IMR-90 (cell line): ENCODE data around the gene GPR142. TPM values are rescaled to one million over a fixed set of nuclear protein-coding genes. Genes with fewer than 3 reads are reported as not detected.

Experiments
- ATAC-seq: fragments of 200-7000 bp; cut with Tn5 transposase; 2 replicates; pipeline ENCODE4 v1.9.1; 2020; ENCODE audit warnings: low read depth, mild to moderate bottlenecking, moderate library complexity
- BruUV-seq: library from RNA; stranded (reverse); fragments of 400-500 nt; replicated peaks from 2 replicates; lab custom pipeline; 2021; lab: Mats Ljungman, UMichigan
- CTCF ChIA-PET: fragments of 300-600 bp; formaldehyde crosslinking; extraction: SDS; loops from one replicate; lab custom pipeline; 2021; ENCODE audit warnings: antibody characterized with exemption; lab: Yijun Ruan, JAX
- POLR2A ChIA-PET: fragments of 300-600 bp; sonication (Branson Sonifier 250); formaldehyde crosslinking; loops from one replicate; lab custom pipeline; 2022; ENCODE audit warnings: antibody characterized with exemption; ENCODE audit not compliant: unreplicated experiment; lab: Charles Lee
- DNase-seq: peaks from one replicate; pipeline ENCODE4 v3.0.0; 2013
- H2AFZ ChIP-seq: replicated peaks from 2 replicates; pipeline ENCODE3; 2013; ENCODE audit warnings: low read length, mild to moderate bottlenecking; ENCODE audit not compliant: poor library complexity
- H2AK5ac ChIP-seq: 2 replicates; pipeline ENCODE4 v1.6.1; 2013; ENCODE audit warnings: low read depth, low read length, inconsistent platforms
- H2AK9ac ChIP-seq: replicated peaks from 2 replicates; pipeline ENCODE3; 2013; ENCODE audit warnings: mild to moderate bottlenecking, low read depth, low read length, moderate library complexity; ENCODE audit not compliant: poor library complexity
- H2BK120ac ChIP-seq: 2 replicates; pipeline ENCODE4 v1.6.1; 2013; ENCODE audit warnings: low read depth, low read length, inconsistent platforms
- H2BK15ac ChIP-seq: 3 replicates; pipeline ENCODE4 v1.6.1; 2013; ENCODE audit warnings: low read depth, low read length, inconsistent platforms
- H2BK20ac ChIP-seq: 2 replicates; pipeline ENCODE4 v1.6.1; 2013; ENCODE audit warnings: low read depth, mild to moderate bottlenecking, inconsistent platforms, low read length, moderate library complexity
- H2BK5ac ChIP-seq: 2 replicates; pipeline ENCODE4 v1.6.1; 2013; ENCODE audit warnings: mild to moderate bottlenecking, low read depth, low read length, inconsistent platforms; ENCODE audit not compliant: poor library complexity, severe bottlenecking
- H3K14ac ChIP-seq: replicated peaks from 2 replicates; pipeline ENCODE4 v1.6.1; 2013; ENCODE audit warnings: low read depth, low read length, inconsistent platforms
- H3K18ac ChIP-seq: 2 replicates; pipeline ENCODE4 v1.6.1; 2013; ENCODE audit warnings: low read depth, low read length, control low read depth
- H3K23ac ChIP-seq: 2 replicates; pipeline ENCODE4 v1.6.1; 2013; ENCODE audit warnings: low read depth, low read length, inconsistent platforms
- H3K27ac ChIP-seq: 2 replicates; pipeline ENCODE4 v1.5.1; 2013; ENCODE audit warnings: mild to moderate bottlenecking, control low read depth, low read length; ENCODE audit not compliant: insufficient read depth
- H3K27me3 ChIP-seq: 2 replicates; pipeline ENCODE4 v1.6.1; 2013; ENCODE audit warnings: low read length; ENCODE audit not compliant: control insufficient read depth, insufficient read depth
- H3K36me3 ChIP-seq: 2 replicates; pipeline ENCODE4 v1.6.1; 2013; ENCODE audit warnings: low read length, mixed read lengths; ENCODE audit not compliant: control insufficient read depth, insufficient read depth
- H3K4ac ChIP-seq: 2 replicates; pipeline ENCODE4 v1.6.1; 2013; ENCODE audit warnings: low read depth, low read length, inconsistent platforms
- H3K4me1 ChIP-seq: 2 replicates; pipeline ENCODE4 v1.6.1; 2013; ENCODE audit warnings: low read length, mixed read lengths; ENCODE audit not compliant: control insufficient read depth, insufficient read depth
- H3K4me2 ChIP-seq: 2 replicates; pipeline ENCODE4 v1.6.1; 2013; ENCODE audit warnings: low read depth, mild to moderate bottlenecking, control low read depth, low read length, moderate library complexity
- H3K4me3 ChIP-seq: 2 replicates; pipeline ENCODE4 v1.5.1; 2013; ENCODE audit warnings: low read depth, mild to moderate bottlenecking, control low read depth, low read length, moderate library complexity; ENCODE audit not compliant: insufficient read depth
- H3K56ac ChIP-seq: 2 replicates; pipeline ENCODE4 v1.6.1; 2013; ENCODE audit warnings: low read length, inconsistent platforms; ENCODE audit not compliant: insufficient read depth; ENCODE audit errors: extremely low read depth
- H3K79me1 ChIP-seq, 2 experiments: 2 replicates each; pipeline ENCODE4 v1.6.1; 2013; ENCODE audit warnings: low read length in 2 of 2, inconsistent platforms in 1 of 2, low read depth in 1 of 2
- H3K9ac ChIP-seq: 2 replicates; pipeline ENCODE4 v1.6.1; 2013; ENCODE audit warnings: low read depth, low read length, control low read depth
- H3K9me1 ChIP-seq: 2 replicates; pipeline ENCODE4 v1.6.1; 2013; ENCODE audit warnings: low read length, inconsistent platforms; ENCODE audit not compliant: insufficient read depth
- H3K9me3 ChIP-seq: 2 replicates; pipeline ENCODE4 v1.6.1; 2013; ENCODE audit warnings: low read length; ENCODE audit not compliant: control insufficient read depth, insufficient read depth
- H4K20me1 ChIP-seq: 2 replicates; pipeline ENCODE4 v1.6.1; 2013; ENCODE audit warnings: low read length, inconsistent platforms; ENCODE audit not compliant: insufficient read depth
- H4K5ac ChIP-seq: 2 replicates; pipeline ENCODE4 v1.6.1; 2013; ENCODE audit warnings: mild to moderate bottlenecking, low read depth, low read length, control low read depth
- H4K8ac ChIP-seq, 2 experiments: 2 replicates each; pipeline ENCODE4 v1.6.1; 2013; ENCODE audit warnings: low read depth in 2 of 2, low read length in 2 of 2, control low read depth in 1 of 2, inconsistent platforms in 1 of 2
- H4K91ac ChIP-seq: 2 replicates; pipeline ENCODE4 v1.6.1; 2013; ENCODE audit warnings: low read depth, low read length, inconsistent platforms; ENCODE audit not compliant: insufficient read depth
- BHLHE40 ChIP-seq: fragments of 150-350 bp; IDR thresholded peaks from 2 replicates; pipeline ENCODE4 v1.6.1; 2016; ENCODE audit warnings: mild to moderate bottlenecking, low read depth, low read length
- CEBPB ChIP-seq: IDR thresholded peaks from 2 replicates; pipeline ENCODE4 v1.6.1; 2012; ENCODE audit warnings: low read depth, low read length, improper control_type of control experiment
- CHD1 ChIP-seq: IDR thresholded peaks from 2 replicates; pipeline ENCODE4 v1.6.1; 2012; ENCODE audit warnings: low read depth, low read length, improper control_type of control experiment
- FOS ChIP-seq: fragments of 150-350 bp; IDR thresholded peaks from 2 replicates; pipeline ENCODE4 v1.6.1; 2016; ENCODE audit warnings: low read depth, low read length
- MAFK ChIP-seq: IDR thresholded peaks from 2 replicates; pipeline ENCODE4 v1.6.1; 2012; ENCODE audit warnings: low read depth, low read length, improper control_type of control experiment
- MAZ ChIP-seq: IDR thresholded peaks from 2 replicates; pipeline ENCODE4 v1.6.1; 2012; ENCODE audit warnings: low read depth, mild to moderate bottlenecking, low read length, improper control_type of control experiment, moderate library complexity, borderline replicate concordance
- MXI1 ChIP-seq: IDR thresholded peaks from 2 replicates; pipeline ENCODE4 v1.6.1; 2012; ENCODE audit warnings: low read depth, mild to moderate bottlenecking, low read length, moderate library complexity, borderline replicate concordance
- NFE2L2 ChIP-seq: fragments of 150-350 bp; IDR thresholded peaks from 2 replicates; pipeline ENCODE4 v1.6.1; 2016; ENCODE audit warnings: low read depth, mild to moderate bottlenecking, low read length
- POLR2A ChIP-seq: IDR thresholded peaks from 2 replicates; pipeline ENCODE4 v1.6.1; 2012; ENCODE audit warnings: mild to moderate bottlenecking, low read depth, low read length
- RAD21 ChIP-seq: IDR thresholded peaks from 2 replicates; pipeline ENCODE4 v1.6.1; 2012; ENCODE audit warnings: low read length, improper control_type of control experiment
- RCOR1 ChIP-seq: IDR thresholded peaks from 2 replicates; pipeline ENCODE4 v1.6.1; 2012; ENCODE audit warnings: mild to moderate bottlenecking, low read length, improper control_type of control experiment; ENCODE audit not compliant: insufficient replicate concordance
- RFX5 ChIP-seq: IDR thresholded peaks from 2 replicates; pipeline ENCODE4 v1.8.0; 2012; ENCODE audit warnings: low read depth, mild to moderate bottlenecking, low read length, moderate library complexity
- SMC3 ChIP-seq: fragments of 150-350 bp; IDR thresholded peaks from 2 replicates; pipeline ENCODE4 v1.6.1; 2016; ENCODE audit warnings: low read depth, mild to moderate bottlenecking, antibody characterized with exemption, low read length, moderate library complexity
- WGBS, 2 experiments: methylation state at CpG; one replicate each; pipeline versions ENCODE4 v1.1.5 to v1.1.7; 2013; ENCODE audit warnings: missing lambda C conversion rate in 2 of 2; ENCODE audit not compliant: insufficient read length in 1 of 2; ENCODE audit errors: extremely low coverage in 2 of 2; 5-methylcytosine and 5-hydroxymethylcytosine counted together
- dilution Hi-C: fragments of 300-500 bp; cut with HindIII; formaldehyde crosslinking; loops from one replicate; pipeline ENCODE4 v1.14.3; 2018; ENCODE audit warnings: low sequenced_read_pairs; ENCODE audit not compliant: unreplicated experiment
- in situ Hi-C: fragments of 300-500 bp; cut with MboI; formaldehyde crosslinking; loops from 3 replicates; pipeline ENCODE4 v1.14.3; 2019; ENCODE audit warnings: low sequenced_read_pairs, inconsistent platforms, mixed read lengths
- intact Hi-C: fragments of 100-400 bp; cut with micrococcal nuclease; formaldehyde crosslinking; loops from 2 replicates; pipeline ENCODE4 v1.10.0; 2022
- polyA plus RNA-seq, 3 experiments: library from polyadenylated mRNA; depleted of rRNA; stranded (reverse); fragments of >200 nt; gene quantifications; 2 replicates each; pipeline ENCODE4 v1.2.3, GENCODE V29; 2012; ENCODE audit warnings: low replicate concordance in 1 of 3
- total RNA-seq: library from RNA; depleted of rRNA; stranded (reverse); fragments of >200 nt; gene quantifications from 2 replicates; pipeline ENCODE4 v1.2.3, GENCODE V29; 2012
- TF ChIP-seq, protein P1 (sequence below): fragments of 150-350 bp; IDR thresholded peaks from 2 replicates; pipeline ENCODE4 v1.6.1; 2016; ENCODE audit warnings: low read depth, mild to moderate bottlenecking, low read length, moderate library complexity, borderline replicate concordance
- TF ChIP-seq, protein P2 (sequence below): fragments of 150-350 bp; IDR thresholded peaks from 2 replicates; pipeline ENCODE4 v1.6.1; 2017; ENCODE audit warnings: mild to moderate bottlenecking, antibody characterized with exemption, low read length, low read depth
- TF ChIP-seq, protein P3 (sequence below): conservative IDR thresholded peaks from 2 replicates; pipeline ENCODE4 v1.5.1; 2012; ENCODE audit warnings: mild to moderate bottlenecking, low read depth, low read length, improper control_type of control experiment

The GPR142 gene
- total and polyA plus RNA-seq, 2 of the 4 experiments (the other 2 are of a cell fraction): not detected

DNA sequence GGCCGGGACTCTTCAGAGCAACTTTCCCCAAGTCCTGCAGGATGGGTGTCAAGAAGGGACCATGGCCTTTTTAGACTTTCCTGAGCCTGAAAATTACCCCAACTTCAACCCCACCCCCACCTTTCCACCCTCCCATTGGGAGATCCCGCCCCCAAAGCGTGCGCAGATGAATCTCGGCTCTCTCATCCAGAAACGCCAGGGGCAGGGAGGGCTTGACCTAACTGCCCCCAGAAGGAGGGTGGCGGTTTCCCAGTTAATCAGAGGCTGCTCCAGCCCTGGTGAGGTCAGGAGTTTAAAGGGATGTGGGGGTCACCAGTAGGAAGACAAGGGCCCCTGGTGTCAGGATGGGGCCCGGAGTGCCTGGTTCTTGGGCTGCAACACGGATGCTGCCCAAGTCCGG is 40.8 kb upstream of the GPR142 start:
- CTCF ChIA-PET: no interaction called here
- DNase-seq (no peak), ATAC-seq (no peak)
- 0% methylated on average over 1 of the region's 10 CpGs; no CpG with 5 or more reads in 1 of the 2 experiments for WGBS, 2 experiments
- no TSS peak for BruUV-seq
- Histone ChIP-seq H3K9ac (no peak overlapping the region), H2AK9ac (peak overlapping the region; percentile 52), H3K27me3 (peaks cover 8% of the 10 kb centered on the region), H2BK5ac (no peak overlapping the region), H4K5ac (no peak overlapping the region), H3K18ac (no peak overlapping the region), H3K36me3 (no peaks in the 10 kb centered on the region), H3K9me1 (no peaks in the 10 kb centered on the region), H2AK5ac (no peak overlapping the region), H3K4ac (no peak overlapping the region), H2BK120ac (no peak overlapping the region), H2AFZ (no peak overlapping the region), H3K4me1 (no peaks in the 10 kb centered on the region), H2BK20ac (no peak overlapping the region), H4K91ac (no peak overlapping the region), H3K23ac (no peak overlapping the region), H3K4me3 (no peak overlapping the region), H2BK15ac (no peak overlapping the region), H3K79me1 (no peaks in the 10 kb centered on the region), H3K4me2 (peak overlapping the region; percentile 35; the same call in 1 of the 2 replicates), H3K14ac (no peak overlapping the region), H3K27ac (no peak overlapping the region), H4K20me1 (no peaks in the 10 kb centered on the region), H4K8ac (no peak overlapping the region), H3K56ac (no peak overlapping the region), H3K9me3 (peaks cover 2% of the 10 kb centered on the region; the same call in 1 of the 2 replicates)
- TF ChIP-seq NFE2L2: no peak
- TF ChIP-seq MXI1: no peak
- TF ChIP-seq POLR2A: no peak
- TF ChIP-seq BHLHE40: no peak
- TF ChIP-seq MAFK: no peak
- TF ChIP-seq, protein P1, sequence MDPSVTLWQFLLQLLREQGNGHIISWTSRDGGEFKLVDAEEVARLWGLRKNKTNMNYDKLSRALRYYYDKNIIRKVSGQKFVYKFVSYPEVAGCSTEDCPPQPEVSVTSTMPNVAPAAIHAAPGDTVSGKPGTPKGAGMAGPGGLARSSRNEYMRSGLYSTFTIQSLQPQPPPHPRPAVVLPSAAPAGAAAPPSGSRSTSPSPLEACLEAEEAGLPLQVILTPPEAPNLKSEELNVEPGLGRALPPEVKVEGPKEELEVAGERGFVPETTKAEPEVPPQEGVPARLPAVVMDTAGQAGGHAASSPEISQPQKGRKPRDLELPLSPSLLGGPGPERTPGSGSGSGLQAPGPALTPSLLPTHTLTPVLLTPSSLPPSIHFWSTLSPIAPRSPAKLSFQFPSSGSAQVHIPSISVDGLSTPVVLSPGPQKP: no peak
- no peak for TF ChIP-seq RCOR1
- TF ChIP-seq MAZ: no peak
- no peak for TF ChIP-seq SMC3
- TF ChIP-seq CHD1: no peak
- no peak for TF ChIP-seq CEBPB
- no peak for TF ChIP-seq FOS
- no peak for TF ChIP-seq RFX5
- TF ChIP-seq, protein P2, sequence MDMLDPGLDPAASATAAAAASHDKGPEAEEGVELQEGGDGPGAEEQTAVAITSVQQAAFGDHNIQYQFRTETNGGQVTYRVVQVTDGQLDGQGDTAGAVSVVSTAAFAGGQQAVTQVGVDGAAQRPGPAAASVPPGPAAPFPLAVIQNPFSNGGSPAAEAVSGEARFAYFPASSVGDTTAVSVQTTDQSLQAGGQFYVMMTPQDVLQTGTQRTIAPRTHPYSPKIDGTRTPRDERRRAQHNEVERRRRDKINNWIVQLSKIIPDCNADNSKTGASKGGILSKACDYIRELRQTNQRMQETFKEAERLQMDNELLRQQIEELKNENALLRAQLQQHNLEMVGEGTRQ: no peak
- TF ChIP-seq, protein P3, sequence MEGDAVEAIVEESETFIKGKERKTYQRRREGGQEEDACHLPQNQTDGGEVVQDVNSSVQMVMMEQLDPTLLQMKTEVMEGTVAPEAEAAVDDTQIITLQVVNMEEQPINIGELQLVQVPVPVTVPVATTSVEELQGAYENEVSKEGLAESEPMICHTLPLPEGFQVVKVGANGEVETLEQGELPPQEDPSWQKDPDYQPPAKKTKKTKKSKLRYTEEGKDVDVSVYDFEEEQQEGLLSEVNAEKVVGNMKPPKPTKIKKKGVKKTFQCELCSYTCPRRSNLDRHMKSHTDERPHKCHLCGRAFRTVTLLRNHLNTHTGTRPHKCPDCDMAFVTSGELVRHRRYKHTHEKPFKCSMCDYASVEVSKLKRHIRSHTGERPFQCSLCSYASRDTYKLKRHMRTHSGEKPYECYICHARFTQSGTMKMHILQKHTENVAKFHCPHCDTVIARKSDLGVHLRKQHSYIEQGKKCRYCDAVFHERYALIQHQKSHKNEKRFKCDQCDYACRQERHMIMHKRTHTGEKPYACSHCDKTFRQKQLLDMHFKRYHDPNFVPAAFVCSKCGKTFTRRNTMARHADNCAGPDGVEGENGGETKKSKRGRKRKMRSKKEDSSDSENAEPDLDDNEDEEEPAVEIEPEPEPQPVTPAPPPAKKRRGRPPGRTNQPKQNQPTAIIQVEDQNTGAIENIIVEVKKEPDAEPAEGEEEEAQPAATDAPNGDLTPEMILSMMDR: no peak
- no peak for TF ChIP-seq RAD21
- dilution Hi-C loops (no loop called here), in situ Hi-C loops (no loop called here), intact Hi-C loops (no loop called here)
- POLR2A ChIA-PET: no interaction called here
